ENCODE data around the gene GLUD2.
"Not testable (repeated sequence)": the region's sequence is repeated elsewhere in the genome, so short reads cannot be mapped to it uniquely, and the experiment has no call there.

GLUD2 gene

GRCh38 chrX:121047441-121048419 lies at the start of gene GLUD2:
Gene GLUD2, plus strand, starts transcription at chrX:121047610. Its CDS starts 75 bp downstream, at chrX:121047685.
- not testable (repeated sequence) for DNase-seq (ENCODE audit: low read depth in 2 of 2, low spot score in 1 of 2)

GRCh38 chrX:120999413-120999812 lies 48.0 kb upstream of the GLUD2 start:
- no peak for DNase-seq (ENCODE audit: low read depth in 2 of 2, low spot score in 1 of 2)

GRCh38 chrX:121000589-121000988 lies 46.8 kb upstream of the GLUD2 start:
- DNase-seq (ENCODE audit: low read depth in 2 of 2, low spot score in 1 of 2) = no peak

- DNase-seq (ENCODE audit: low read depth in 2 of 2, low spot score in 1 of 2) = no peak
Measured at GRCh38 chrX:121008920-121009319, 38.5 kb upstream of the GLUD2 start.

- DNase-seq (ENCODE audit: low read depth in 2 of 2, low spot score in 1 of 2) = no peak
Measured at GRCh38 chrX:121009764-121010163, 37.6 kb upstream of the GLUD2 start.

GRCh38 chrX:121010218-121010617 lies 37.2 kb upstream of the GLUD2 start:
- no peak for DNase-seq (ENCODE audit: low read depth in 2 of 2, low spot score in 1 of 2)

- DNase-seq (ENCODE audit: low read depth in 2 of 2, low spot score in 1 of 2) = no peak
Measured at GRCh38 chrX:121011254-121011653, 36.2 kb upstream of the GLUD2 start.

- DNase-seq (ENCODE audit: low read depth in 2 of 2, low spot score in 1 of 2) = no peak
Measured at GRCh38 chrX:121013897-121014455, 33.4 kb upstream of the GLUD2 start.

GRCh38 chrX:121014826-121015225 lies 32.6 kb upstream of the GLUD2 start:
- DNase-seq (ENCODE audit: low read depth in 2 of 2, low spot score in 1 of 2) = no peak

GRCh38 chrX:121028419-121028818 lies 19.0 kb upstream of the GLUD2 start:
- DNase-seq (ENCODE audit: low read depth in 2 of 2, low spot score in 1 of 2) = no peak

- no peak for DNase-seq (ENCODE audit: low read depth in 2 of 2, low spot score in 1 of 2)
Measured at GRCh38 chrX:121030083-121030482, 17.3 kb upstream of the GLUD2 start.

- DNase-seq (ENCODE audit: low read depth in 2 of 2, low spot score in 1 of 2) = no peak
Measured at GRCh38 chrX:121032531-121032930, 14.9 kb upstream of the GLUD2 start.

- no peak for DNase-seq (ENCODE audit: low read depth in 2 of 2, low spot score in 1 of 2)
Measured at GRCh38 chrX:121036137-121036536, 11.3 kb upstream of the GLUD2 start.

GRCh38 chrX:121036951-121037350 lies 10.5 kb upstream of the GLUD2 start:
- no peak for DNase-seq (ENCODE audit: low read depth in 2 of 2, low spot score in 1 of 2)

- DNase-seq (ENCODE audit: low read depth in 2 of 2, low spot score in 1 of 2) = no peak
Measured at GRCh38 chrX:121050781-121051180, 3.4 kb downstream of the GLUD2 start.

- no peak for DNase-seq (ENCODE audit: low read depth in 2 of 2, low spot score in 1 of 2)
Measured at GRCh38 chrX:121052122-121052521, 4.7 kb downstream of the GLUD2 start.

- DNase-seq (ENCODE audit: low read depth in 2 of 2, low spot score in 1 of 2) = no peak
Measured at GRCh38 chrX:121062289-121062688, 14.9 kb downstream of the GLUD2 start.

GRCh38 chrX:121064579-121064978 lies 17.2 kb downstream of the GLUD2 start:
- DNase-seq (ENCODE audit: low read depth in 2 of 2, low spot score in 1 of 2) = no peak

- not testable (repeated sequence) for DNase-seq (ENCODE audit: low read depth in 2 of 2, low spot score in 1 of 2)
Measured at GRCh38 chrX:121084247-121084646, 36.8 kb downstream of the GLUD2 start.

- DNase-seq (ENCODE audit: low read depth in 2 of 2, low spot score in 1 of 2) = no peak
Measured at GRCh38 chrX:121084903-121085611, 37.6 kb downstream of the GLUD2 start.

- no peak for DNase-seq (ENCODE audit: low read depth in 2 of 2, low spot score in 1 of 2)
Measured at GRCh38 chrX:121085612-121086010, 38.2 kb downstream of the GLUD2 start.

GRCh38 chrX:121093011-121093410 lies 45.6 kb downstream of the GLUD2 start:
- no peak for DNase-seq (ENCODE audit: low read depth in 2 of 2, low spot score in 1 of 2)
